Posterior cingulate gyrus (tissue), 11 donors: Measurements from ENCODE around the gene PSMG3.
"Not testable (repeated sequence)": the region's sequence is repeated elsewhere in the genome, so short reads cannot be mapped to it uniquely, and the experiment has no call there.

Source experiments
- DNase-seq, 10 donors: peaks; one replicate each; pipeline versions ENCODE4 v3.0.0 to v3.0.0-alpha.2; 2020 to 2021; ENCODE audit warnings: mixed read lengths in 3 of 10
- intact Hi-C: fragments of 100-400 bp; cut with DNase I; formaldehyde crosslinking; loops from one replicate; pipeline ENCODE4 v1.15.1; 2023

Gene PSMG3

DNA sequence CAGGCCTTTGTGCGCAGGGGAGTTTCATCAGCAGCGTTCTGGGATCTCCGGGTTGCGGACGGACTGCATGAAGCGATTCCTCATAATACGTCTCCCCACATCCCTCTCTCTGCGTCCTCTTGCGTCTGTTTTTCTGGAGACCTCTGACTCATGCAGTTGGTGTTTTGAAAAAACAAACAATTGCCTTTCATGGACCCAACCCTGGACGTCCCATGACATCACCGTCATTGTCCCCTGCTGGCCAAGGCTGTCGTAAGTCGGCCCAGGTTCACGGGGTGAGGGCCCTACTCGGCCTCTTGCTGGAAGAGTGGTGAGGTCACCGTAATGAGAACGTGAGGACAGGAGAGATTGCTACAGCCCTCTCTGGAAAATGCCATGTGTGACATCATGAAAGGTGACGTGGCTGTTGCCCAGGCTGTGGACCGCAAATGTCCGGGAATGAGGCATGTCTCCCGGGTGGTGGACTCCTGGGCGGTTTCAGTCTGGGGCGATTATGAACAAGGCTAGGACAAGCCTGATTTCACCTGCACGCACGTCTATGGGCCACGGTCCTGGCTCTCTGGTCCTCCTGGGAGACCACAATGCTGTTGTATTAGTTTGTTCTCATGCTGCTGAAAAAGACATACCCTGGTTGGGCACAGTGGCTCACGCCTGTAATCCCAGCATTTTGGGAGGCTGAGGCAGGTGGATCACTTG lies 49.1 kb downstream of the PSMG3 start:
- intact Hi-C loops, result no loop called here
- DNase-seq, result peak in 1 of 10 donors; percentile 72

DNA sequence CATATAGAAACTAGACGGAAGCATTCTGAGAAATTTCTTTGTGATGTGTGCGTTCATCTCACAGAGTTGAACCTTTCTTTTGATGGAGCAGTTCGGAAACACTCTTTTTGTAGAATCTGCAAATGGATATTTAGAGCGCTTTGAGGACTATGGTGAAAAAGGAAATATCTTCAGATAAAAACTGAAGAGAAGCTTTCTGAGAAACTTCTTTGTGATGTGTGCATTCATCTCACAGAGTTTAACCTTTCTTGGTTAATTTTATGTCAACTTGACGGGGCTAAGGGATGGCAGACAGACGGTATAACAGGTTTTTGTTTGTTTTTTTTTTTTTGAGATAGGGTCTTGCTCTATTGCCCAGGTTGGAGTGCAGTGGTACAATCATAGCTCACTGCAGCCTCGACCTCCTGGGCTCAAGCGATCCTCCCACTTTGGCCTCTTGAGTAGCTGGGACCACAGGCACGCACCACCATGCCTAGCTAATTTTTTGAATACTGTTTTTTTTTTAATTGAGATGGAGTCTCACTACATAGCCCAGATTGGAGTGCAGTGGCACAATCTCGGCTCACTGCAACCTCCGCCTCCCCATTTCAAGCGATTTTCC lies 50.4 kb downstream of the PSMG3 start:
- intact Hi-C loops, DNase-seq: not testable (repeated sequence)
